AG04449 (cell line): ENCODE results near the gene IFNGR2.

Experiments
- CTCF ChIA-PET: fragments of 350-600 bp; formaldehyde crosslinking; extraction: SDS; loops from one replicate; lab custom pipeline; 2021; ENCODE audit warnings: antibody characterized with exemption; lab: Yijun Ruan, JAX
- POLR2A ChIA-PET: fragments of 400-600, 350-600 bp; formaldehyde crosslinking; extraction: SDS; loops from one replicate; lab custom pipeline; 2020; ENCODE audit warnings: antibody characterized with exemption, inconsistent platforms; lab: Yijun Ruan, JAX
- DNase-seq: peaks from one replicate; pipeline ENCODE4 v3.0.0-alpha.2; 2010; ENCODE audit warnings: low read depth, low spot score
- H3K4me3 ChIP-seq: 2 replicates; pipeline ENCODE4 v1.5.1; 2011; ENCODE audit warnings: low read depth, mild to moderate bottlenecking, control low read depth, low read length
- CTCF ChIP-seq: IDR thresholded peaks from one replicate; pipeline ENCODE4 v1.5.1; 2011; ENCODE audit warnings: mild to moderate bottlenecking, moderate library complexity, low read length, control low read depth, inconsistent platforms; ENCODE audit not compliant: insufficient read depth; ENCODE audit errors: missing control alignments

Gene IFNGR2

GRCh38 chr21:33425825-33426224 lies 22.6 kb downstream of the IFNGR2 start:
- no peak for TF ChIP-seq CTCF
- H3K4me3 ChIP-seq = no peak overlapping the region
- ChIA-PET CTCF (no interaction called here), POLR2A (no interaction called here)
- DNase-seq = no peak

GRCh38 chr21:33427051-33427450 lies 23.8 kb downstream of the IFNGR2 start:
- ChIA-PET CTCF (interaction anchor here (0.6 to 2.2 kb wide), 5 partner anchors 9 to 577 kb away, joined by 3 to 6 read pairs (median 3); no protein-coding TSS in a partner anchor), POLR2A (interaction anchor here (0.6 kb wide), 1 partner anchor 60 kb away, joined by 4 read pairs; no protein-coding TSS in a partner anchor)
- no peak for TF ChIP-seq CTCF
- no peak overlapping the region for H3K4me3 ChIP-seq
- DNase-seq = no peak

- no peak overlapping the region for H3K4me3 ChIP-seq
- no peak for DNase-seq
- no peak for TF ChIP-seq CTCF
- POLR2A ChIA-PET = no interaction called here
- CTCF ChIA-PET = interaction anchor here (1.3 to 2.2 kb wide), 3 partner anchors 14 to 229 kb away, joined by 5 to 7 read pairs (median 6); no protein-coding TSS in a partner anchor
Measured at GRCh38 chr21:33428669-33429068, 25.5 kb downstream of the IFNGR2 start.

- TF ChIP-seq CTCF = no peak
- no peak overlapping the region for H3K4me3 ChIP-seq
- CTCF ChIA-PET = interaction anchor here (1.0 to 2.0 kb wide), 2 partner anchors 9 to 231 kb away, joined by 3 to 7 read pairs; no protein-coding TSS in a partner anchor
- POLR2A ChIA-PET = no interaction called here
- no peak for DNase-seq
Measured at GRCh38 chr21:33430858-33431257, 27.6 kb downstream of the IFNGR2 start.

- POLR2A ChIA-PET = no interaction called here
- no peak for DNase-seq
- no peak for TF ChIP-seq CTCF
Measured at GRCh38 chr21:33432496-33432895, 29.3 kb downstream of the IFNGR2 start.

GRCh38 chr21:33433001-33433400 lies 29.8 kb downstream of the IFNGR2 start:
- H3K4me3 ChIP-seq = no peak overlapping the region
- TF ChIP-seq CTCF = no peak
- CTCF ChIA-PET = interaction anchor here (1.8 to 3.6 kb wide), 3 partner anchors 72 to 236 kb away, joined by 6 to 10 read pairs (median 7); no protein-coding TSS in a partner anchor
- DNase-seq = no peak
- POLR2A ChIA-PET = no interaction called here

More at GRCh38 chr21:33432496-33432895, 29.3 kb downstream of the IFNGR2 start:
- H3K4me3 ChIP-seq = no peak overlapping the region
- CTCF ChIA-PET = interaction anchor here (0.5 to 3.6 kb wide), 6 partner anchors 18 to 236 kb away, joined by 3 to 10 read pairs (median 4); no protein-coding TSS in a partner anchor
